Right cardiac atrium (tissue), 5 donors: ENCODE results near the gene SMC2. TPM values are rescaled to one million over a fixed set of nuclear protein-coding genes. Genes with fewer than 3 reads are reported as not detected.

Experiments
- ATAC-seq, 2 donors: fragments of 200-7000 bp; cut with Tn5 transposase; one replicate each; pipeline versions ENCODE4 v1.8.0 to v1.9.1; 2020; ENCODE audit warnings: moderate library complexity in 2 of 2, mild to moderate bottlenecking in 1 of 2
- DNase-seq, 3 donors: peaks; one replicate each; pipeline ENCODE4 v3.0.0-alpha.2; 2020
- H3K27ac ChIP-seq: one replicate; pipeline ENCODE4 v1.5.1; 2013; ENCODE audit warnings: mild to moderate bottlenecking, low read length, control low read depth, moderate library complexity
- H3K27me3 ChIP-seq: one replicate; pipeline ENCODE4 v1.6.1; 2013; ENCODE audit not compliant: control insufficient read depth, insufficient read depth
- H3K4me1 ChIP-seq: one replicate; pipeline ENCODE4 v1.6.1; 2013; ENCODE audit warnings: low read length; ENCODE audit not compliant: control insufficient read depth, insufficient read depth
- H3K4me3 ChIP-seq: one replicate; pipeline ENCODE4 v1.5.1; 2013; ENCODE audit warnings: low read length, control low read depth
- H3K9me3 ChIP-seq: one replicate; pipeline ENCODE4 v1.6.1; 2013; ENCODE audit warnings: low read length; ENCODE audit not compliant: control insufficient read depth
- WGBS: extraction: QIAGEN DNeasy Blood & Tissue Kit; methylation state at CpG from one replicate; pipeline ENCODE4 v1.1.7; 2013; 5-methylcytosine and 5-hydroxymethylcytosine counted together
- intact Hi-C, 4 donors: fragments of 100-400 bp; cut with DNase I; formaldehyde crosslinking; loops; one replicate each; pipeline versions ENCODE4 v1.11.0 to v1.14.0; 2022 to 2023
- polyA plus RNA-seq: library from polyadenylated mRNA; stranded (reverse); fragments of 200-250 nt; gene quantifications from one replicate; pipeline ENCODE4 v1.2.3, GENCODE V29; 2013
- total RNA-seq, 4 donors: library from RNA; stranded (reverse); fragmentation: NEBNext Ultra II Directional; extraction: Animal tissue kit (Norgen Biotek cat#: 25700); gene quantifications; one replicate each; pipeline ENCODE4 v1.2.1, GENCODE V29; 2021
- donor health status: healthy with polysubstance abuse.
- donor health status: DM: no; HTN: yes; CAD: no.
- donor health status: DM: no; HTN: no; CAD: no.
- donor health status: DM: no; HTN: yes; CAD: no; lungs with severe emphysema.
- donor health status: DM: yes; HTN: yes; CAD: no.

Gene SMC2
- total and polyA plus RNA-seq, 5 donors, result 3.2 to 20.4 (median 10.7) TPM

GRCh38 chr9:104082168-104082567 is 11.9 kb upstream of the SMC2 start:
- H3K27me3 ChIP-seq, result no peaks in the 10 kb centered on the region
- H3K9me3 ChIP-seq, result no peaks in the 10 kb centered on the region
- no peak for DNase-seq
- H3K27ac ChIP-seq, result no peak overlapping the region
- 90% methylated on average over 1 of the region's 1 CpG for WGBS
- intact Hi-C loops, result no loop called here
- H3K4me1 ChIP-seq, result no peaks in the 10 kb centered on the region
- H3K4me3 ChIP-seq, result no peak overlapping the region
- no peak for ATAC-seq

DNA sequence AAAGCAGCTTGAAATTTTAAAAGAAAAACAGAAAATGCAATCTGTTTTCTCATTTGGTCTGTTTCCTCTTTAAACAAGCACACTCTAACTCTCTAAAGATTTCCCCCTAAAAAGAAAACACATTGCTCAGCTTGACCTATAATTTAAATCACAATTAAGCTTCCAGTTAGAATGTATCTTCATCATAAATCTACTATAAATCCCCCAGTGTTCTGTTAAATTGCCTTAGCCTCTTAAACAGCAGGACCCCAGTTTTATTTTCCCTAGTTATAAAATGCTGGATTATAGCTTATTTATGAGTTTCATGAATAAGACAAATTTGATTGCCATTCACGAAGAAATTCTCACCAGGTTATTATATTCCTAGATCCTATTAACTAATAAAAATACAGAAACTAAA is 8.6 kb upstream of the SMC2 start:
- ATAC-seq, result no peak
- Histone ChIP-seq H3K4me1 (no peaks in the 10 kb centered on the region), H3K27ac (no peak overlapping the region), H3K9me3 (no peaks in the 10 kb centered on the region), H3K27me3 (no peaks in the 10 kb centered on the region), H3K4me3 (no peak overlapping the region)
- intact Hi-C loops, result no loop called here
- no peak for DNase-seq
- WGBS, result 76% methylated on average over 1 of the region's 1 CpG

GRCh38 chr9:104087894-104088293 is 6.2 kb upstream of the SMC2 start:
- no peak for DNase-seq

DNA sequence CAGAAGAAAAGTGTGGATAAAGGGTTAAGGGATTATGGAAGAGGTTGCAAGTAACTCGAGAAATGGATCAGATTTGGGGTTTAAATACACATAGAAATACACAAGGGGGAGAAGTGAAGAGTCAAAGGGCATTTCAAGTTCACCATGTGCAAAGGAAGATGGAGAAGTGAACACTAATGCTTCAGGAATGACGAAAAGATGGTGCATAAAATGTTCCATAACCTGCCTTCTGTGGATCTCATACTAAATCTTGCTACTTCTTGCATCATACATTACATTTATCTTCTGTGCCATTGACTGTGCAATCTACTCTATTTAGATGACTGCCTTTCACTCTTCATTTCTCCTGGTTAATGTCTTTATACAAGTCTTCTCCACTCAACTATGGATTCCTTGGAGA is 5.7 kb upstream of the SMC2 start:
- H3K27ac ChIP-seq, result no peak overlapping the region
- no peaks in the 10 kb centered on the region for H3K9me3 ChIP-seq
- DNase-seq (no peak), ATAC-seq (no peak)
- 77% methylated on average over 2 of the region's 2 CpGs for WGBS
- no peak overlapping the region for H3K4me3 ChIP-seq
- intact Hi-C loops, result no loop called here
- H3K4me1 ChIP-seq, result no peaks in the 10 kb centered on the region
- no peaks in the 10 kb centered on the region for H3K27me3 ChIP-seq

More at GRCh38 chr9:104087894-104088293, 6.2 kb upstream of the SMC2 start:
- H3K9me3 ChIP-seq, result no peaks in the 10 kb centered on the region
- H3K4me1 ChIP-seq, result no peaks in the 10 kb centered on the region
- no peak for ATAC-seq
- no peak overlapping the region for H3K27ac ChIP-seq
- no peaks in the 10 kb centered on the region for H3K27me3 ChIP-seq
- intact Hi-C loops, result no loop called here
- no peak overlapping the region for H3K4me3 ChIP-seq
- 91% methylated on average over 3 of the region's 3 CpGs for WGBS

GRCh38 chr9:104090578-104090977 is 3.5 kb upstream of the SMC2 start:
- whole genome bisulfite sequencing, result 55% methylated on average over 2 of the region's 2 CpGs
- Histone ChIP-seq H3K27ac (no peak overlapping the region), H3K4me3 (no peak overlapping the region), H3K4me1 (peaks cover 2% of the 10 kb centered on the region), H3K27me3 (no peaks in the 10 kb centered on the region), H3K9me3 (no peaks in the 10 kb centered on the region)
- ATAC-seq (no peak), DNase-seq (no peak)
- intact Hi-C loops, result no loop called here

GRCh38 chr9:104091116-104091515 is 3.0 kb upstream of the SMC2 start:
- Histone ChIP-seq H3K9me3 (no peaks in the 10 kb centered on the region), H3K4me1 (peaks cover 2% of the 10 kb centered on the region), H3K4me3 (peak overlapping the region; percentile 49), H3K27me3 (no peaks in the 10 kb centered on the region), H3K27ac (peak overlapping the region; percentile 17)
- WGBS, result 73% methylated on average over 8 of the region's 8 CpGs
- DNase-seq, result no peak
- no peak for ATAC-seq
- intact Hi-C loops, result no loop called here

- Histone ChIP-seq H3K9me3 (no peaks in the 10 kb centered on the region), H3K4me1 (peaks cover 2% of the 10 kb centered on the region), H3K27ac (peak overlapping the region; percentile 48), H3K4me3 (peak overlapping the region; percentile 49), H3K27me3 (no peaks in the 10 kb centered on the region)
- 20% methylated on average over 4 of the region's 4 CpGs for WGBS
- intact Hi-C loops, result no loop called here
- ATAC-seq (peak; percentile 26 to 51), DNase-seq (no peak)
Observed at GRCh38 chr9:104091708-104092107, 2.4 kb upstream of the SMC2 start.

GRCh38 chr9:104092192-104092591 is 1.9 kb upstream of the SMC2 start:
- DNase-seq (no peak), ATAC-seq (no peak)
- WGBS, result 46% methylated on average over 2 of the region's 2 CpGs
- Histone ChIP-seq H3K4me3 (no peak overlapping the region), H3K4me1 (peaks cover 2% of the 10 kb centered on the region), H3K27me3 (no peaks in the 10 kb centered on the region), H3K27ac (peak overlapping the region; percentile 48), H3K9me3 (no peaks in the 10 kb centered on the region)
- intact Hi-C loops, result no loop called here

DNA sequence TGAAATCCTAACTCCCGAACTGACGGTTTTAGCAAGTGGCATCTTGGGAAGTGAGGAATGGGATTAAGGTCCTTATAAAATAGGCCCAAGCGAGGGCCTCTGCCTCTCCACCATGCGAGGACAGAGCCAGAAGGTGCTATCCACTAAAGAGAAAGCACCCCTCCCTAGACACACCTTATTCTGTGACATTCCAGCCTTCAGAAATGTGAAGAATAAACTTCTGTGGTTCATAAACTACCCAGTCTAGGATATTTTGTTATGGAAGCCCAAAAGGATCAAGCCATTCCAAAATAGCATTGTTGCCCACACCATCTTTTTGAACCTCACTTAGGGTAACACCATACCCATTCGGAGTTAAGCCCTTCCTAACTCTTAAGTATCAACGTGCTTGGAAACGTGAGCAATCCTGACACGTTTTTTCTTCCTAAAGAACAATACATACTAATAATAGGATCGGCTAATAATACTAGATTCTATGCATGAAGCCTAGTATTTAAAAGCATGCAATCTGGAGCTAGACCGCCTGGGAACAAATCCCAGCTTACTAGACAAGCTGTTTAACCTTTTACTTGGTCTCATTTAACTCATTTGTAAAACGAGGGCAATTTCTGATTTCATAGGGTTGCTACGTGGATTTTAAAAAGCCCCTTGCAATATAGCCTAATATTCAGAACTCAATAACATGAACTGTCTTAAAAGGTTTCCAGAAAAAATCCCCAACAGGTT is 1.1 kb upstream of the SMC2 start:
- no peaks in the 10 kb centered on the region for H3K9me3 ChIP-seq
- intact Hi-C loops, result no loop called here
- H3K27ac ChIP-seq, result peak overlapping the region; percentile 99
- no peaks in the 10 kb centered on the region for H3K27me3 ChIP-seq
- peaks cover 2% of the 10 kb centered on the region for H3K4me1 ChIP-seq
- DNase-seq, result no peak
- 20% methylated on average over 12 of the region's 12 CpGs for WGBS
- ATAC-seq, result no peak
- H3K4me3 ChIP-seq, result peak overlapping the region; percentile 87

- ATAC-seq, result no peak
- peaks cover 2% of the 10 kb centered on the region for H3K4me1 ChIP-seq
- DNase-seq, result no peak
- no peaks in the 10 kb centered on the region for H3K9me3 ChIP-seq
- H3K4me3 ChIP-seq, result peak overlapping the region; percentile 87
- no peaks in the 10 kb centered on the region for H3K27me3 ChIP-seq
- H3K27ac ChIP-seq, result no peak overlapping the region
- intact Hi-C loops, result no loop called here
- WGBS, result under 1% methylated on average over 18 of the region's 18 CpGs
Observed at GRCh38 chr9:104094534-104095015, 466 bp downstream of the SMC2 start.

DNA sequence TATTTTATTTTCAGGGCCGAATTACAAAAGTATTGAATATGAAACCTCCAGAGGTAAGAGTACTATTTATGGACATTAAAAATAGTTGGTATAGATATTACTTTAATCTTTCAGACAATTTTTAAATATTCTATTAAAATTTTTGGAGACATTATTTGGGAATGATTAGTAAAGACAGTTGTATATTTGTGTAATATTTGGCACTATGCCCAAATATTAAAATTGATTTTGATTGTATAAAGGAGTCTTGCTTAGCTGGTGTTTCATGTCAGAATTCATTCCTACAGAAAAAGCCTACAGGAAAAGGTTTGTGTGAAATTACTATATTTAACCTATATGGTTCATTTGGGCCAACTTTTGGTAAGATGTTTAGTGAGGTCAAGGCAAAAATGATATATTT is 5.5 kb downstream of the SMC2 start:
- intact Hi-C loops, result no loop called here
- no peak overlapping the region for H3K27ac ChIP-seq
- WGBS, result 89% methylated on average over 1 of the region's 1 CpG

GRCh38 chr9:104104360-104104759 is 10.3 kb downstream of the SMC2 start:
- Histone ChIP-seq H3K9me3 (no peaks in the 10 kb centered on the region), H3K4me3 (no peak overlapping the region), H3K27me3 (no peaks in the 10 kb centered on the region), H3K4me1 (no peaks in the 10 kb centered on the region), H3K27ac (no peak overlapping the region)
- 0% methylated on average over 1 of the region's 1 CpG for WGBS
- DNase-seq, result no peak
- no peak for ATAC-seq
- intact Hi-C loops, result no loop called here

More for the DNA sequence above, 5.5 kb downstream of the SMC2 start:
- Histone ChIP-seq H3K27me3 (no peaks in the 10 kb centered on the region), H3K4me1 (peaks cover 2% of the 10 kb centered on the region), H3K9me3 (no peaks in the 10 kb centered on the region), H3K4me3 (no peak overlapping the region)
- ATAC-seq (no peak), DNase-seq (no peak)
